Stomach (tissue), 4 donors: ENCODE data around the gene TRERF1.

ENCODE experiments used
- CTCF ChIP-seq, 7 experiments: fragments of 450-650 bp in 4 of 7; fragments of 200-600 bp in 3 of 7; sonication (generic) in 3 of 7; IDR thresholded peaks; one replicate each; pipeline ENCODE4 v1.5.1; 2016 to 2019; ENCODE audit warnings: antibody characterized with exemption in 7 of 7, control low read depth in 2 of 7, mild to moderate bottlenecking in 1 of 7
- POLR2A ChIP-seq, 4 donors: fragments of 450-650 bp; IDR thresholded peaks; one replicate each; pipeline ENCODE4 v1.6.1; 2016; ENCODE audit warnings: antibody characterized with exemption in 4 of 4, control low read depth in 2 of 4, mild to moderate bottlenecking in 1 of 4, moderate library complexity in 1 of 4

GRCh38 chr6:42385339-42385738, 66.4 kb downstream of the TRERF1 start:
- no peak for TF ChIP-seq POLR2A (IDR thresholded peaks at IDR 0.05)
- TF ChIP-seq CTCF (IDR thresholded peaks at IDR 0.05), result no peak
